ENCODE results near the gene AP4B1.

The AP4B1 gene

DNA sequence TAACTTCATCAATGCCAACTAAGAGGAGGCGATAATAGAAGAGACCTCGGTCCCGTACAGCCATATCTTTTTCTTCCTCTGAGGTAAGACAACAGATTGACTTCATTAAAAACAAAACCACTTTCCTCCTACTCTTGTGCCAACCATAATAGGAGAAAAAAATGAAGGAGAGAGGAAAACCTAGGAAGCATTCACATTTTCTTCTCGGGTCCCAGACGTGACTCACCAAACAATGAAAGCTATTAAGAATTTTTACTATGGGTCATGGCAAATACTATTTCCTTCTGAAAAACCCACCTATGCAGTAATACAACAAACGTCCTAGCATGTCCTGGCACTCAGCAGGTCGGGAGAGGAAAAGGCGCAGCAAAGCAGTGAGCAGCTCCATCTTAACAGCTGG is 8.6 kb downstream of the AP4B1 start:
- H3K4me3 ChIP-seq (ENCODE audit: low read depth, low read length) = no peak overlapping the region
- peaks cover 6 to 66% of the 10 kb centered on the region in 2 experiments for H3K36me3 ChIP-seq (ENCODE audit: control insufficient read depth in 2 of 2, insufficient read depth in 1 of 2, low read length in 2 of 2)
- H3K27ac ChIP-seq (ENCODE audit: extremely low read depth, low read depth, low read length) = no peak overlapping the region
- H3K4me1 ChIP-seq (ENCODE audit: control insufficient read depth, insufficient read depth, low read length) = no peaks in the 10 kb centered on the region
- CTCF ChIA-PET = interaction anchor here (0.7 to 1.0 kb wide), 2 partner anchors 8 to 385 kb away, joined by 3 read pairs; partner anchors contain the start of gene AP4B1
- TF ChIP-seq ZBTB48 (tag by site-specific recombination; IDR thresholded peaks at IDR 0.05) (no peak), ZNF404 (tag by site-specific recombination; IDR thresholded peaks at IDR 0.05) (no peak), HOXC10 (CRISPR knock-in tag; IDR thresholded peaks at IDR 0.05) (no peak), ZNF777 (tag by site-specific recombination; IDR thresholded peaks at IDR 0.05; ENCODE audit: borderline replicate concordance) (no peak), ZNF140 (tag by site-specific recombination; IDR thresholded peaks at IDR 0.05) (no peak), BCL11B (tag by site-specific recombination; IDR thresholded peaks at IDR 0.05; ENCODE audit: low read depth) (no peak), ZNF423 (tag by site-specific recombination; IDR thresholded peaks at IDR 0.05) (no peak), ZBTB7A (tag by site-specific recombination; IDR thresholded peaks at IDR 0.05; ENCODE audit: low read depth) (no peak), ZNF747 (tag by site-specific recombination; IDR thresholded peaks at IDR 0.05) (no peak), EGR2 (tag by site-specific recombination; IDR thresholded peaks at IDR 0.05; ENCODE audit: low read depth) (no peak), WT1 (tag by site-specific recombination; IDR thresholded peaks at IDR 0.05) (no peak), ZNF530 (tag by site-specific recombination; IDR thresholded peaks at IDR 0.05; ENCODE audit: low read depth) (no peak), ZNF544 (tag by site-specific recombination; IDR thresholded peaks at IDR 0.05) (no peak), ZSCAN30 (tag by site-specific recombination; IDR thresholded peaks at IDR 0.05) (no peak), ZBTB8A (tag by site-specific recombination; IDR thresholded peaks at IDR 0.05) (no peak)
- POLR2A ChIA-PET = no interaction called here
- no peaks in the 10 kb centered on the region for H3K9me3 ChIP-seq (ENCODE audit: control insufficient read depth, insufficient read depth, low read depth, low read length)

DNA sequence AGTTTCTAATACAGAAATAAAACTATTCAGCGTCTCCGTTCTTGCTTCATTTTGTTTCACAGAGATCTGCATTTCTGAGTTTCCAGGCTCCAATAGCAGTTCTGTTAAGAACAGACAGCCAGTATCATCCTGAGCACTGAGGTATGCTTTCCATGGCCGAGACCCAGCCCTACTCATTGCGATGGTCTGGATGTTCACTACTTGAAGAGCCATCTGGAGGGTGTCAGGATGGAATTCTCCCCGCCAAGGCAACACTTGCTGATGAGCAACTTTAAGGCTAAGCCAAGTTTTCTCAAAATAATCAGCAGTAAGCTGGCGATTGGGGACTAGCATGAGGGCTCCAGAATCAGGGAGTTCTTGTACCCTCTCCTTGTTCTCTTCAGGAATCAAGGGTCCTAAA is 9.5 kb downstream of the AP4B1 start:
- H3K27ac ChIP-seq (ENCODE audit: extremely low read depth, low read depth, low read length) = no peak overlapping the region
- no peak overlapping the region for H3K4me3 ChIP-seq (ENCODE audit: low read depth, low read length)
- POLR2A ChIA-PET = interaction anchor here (0.6 kb wide), 1 partner anchor 36 kb away, joined by 4 read pairs; no protein-coding TSS in a partner anchor
- CTCF ChIA-PET = interaction anchor here (1.0 kb wide), 1 partner anchor 9 kb away, joined by 3 read pairs; the partner anchor contains the start of gene AP4B1
- H3K4me1 ChIP-seq (ENCODE audit: control insufficient read depth, insufficient read depth, low read length) = no peaks in the 10 kb centered on the region
- no peaks in the 10 kb centered on the region for H3K9me3 ChIP-seq (ENCODE audit: control insufficient read depth, insufficient read depth, low read depth, low read length)
- peaks cover 6 to 59% of the 10 kb centered on the region in 2 experiments for H3K36me3 ChIP-seq (ENCODE audit: control insufficient read depth in 2 of 2, insufficient read depth in 1 of 2, low read length in 2 of 2)
- TF ChIP-seq, protein P1, sequence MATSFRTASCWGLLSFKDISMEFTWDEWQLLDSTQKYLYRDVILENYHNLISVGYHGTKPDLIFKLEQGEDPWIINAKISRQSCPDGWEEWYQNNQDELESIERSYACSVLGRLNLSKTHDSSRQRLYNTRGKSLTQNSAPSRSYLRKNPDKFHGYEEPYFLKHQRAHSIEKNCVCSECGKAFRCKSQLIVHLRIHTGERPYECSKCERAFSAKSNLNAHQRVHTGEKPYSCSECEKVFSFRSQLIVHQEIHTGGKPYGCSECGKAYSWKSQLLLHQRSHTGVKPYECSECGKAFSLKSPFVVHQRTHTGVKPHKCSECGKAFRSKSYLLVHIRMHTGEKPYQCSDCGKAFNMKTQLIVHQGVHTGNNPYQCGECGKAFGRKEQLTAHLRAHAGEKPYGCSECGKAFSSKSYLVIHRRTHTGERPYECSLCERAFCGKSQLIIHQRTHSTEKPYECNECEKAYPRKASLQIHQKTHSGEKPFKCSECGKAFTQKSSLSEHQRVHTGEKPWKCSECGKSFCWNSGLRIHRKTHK (tag by site-specific recombination; IDR thresholded peaks at IDR 0.05) = no peak
- TF ChIP-seq ZNF623 (tag by site-specific recombination; IDR thresholded peaks at IDR 0.05) = no peak
- TF ChIP-seq ZNF155 (tag by site-specific recombination; IDR thresholded peaks at IDR 0.05) = no peak
- TF ChIP-seq ZNF701 (tag by site-specific recombination; IDR thresholded peaks at IDR 0.05) = no peak
- TF ChIP-seq, protein P2, sequence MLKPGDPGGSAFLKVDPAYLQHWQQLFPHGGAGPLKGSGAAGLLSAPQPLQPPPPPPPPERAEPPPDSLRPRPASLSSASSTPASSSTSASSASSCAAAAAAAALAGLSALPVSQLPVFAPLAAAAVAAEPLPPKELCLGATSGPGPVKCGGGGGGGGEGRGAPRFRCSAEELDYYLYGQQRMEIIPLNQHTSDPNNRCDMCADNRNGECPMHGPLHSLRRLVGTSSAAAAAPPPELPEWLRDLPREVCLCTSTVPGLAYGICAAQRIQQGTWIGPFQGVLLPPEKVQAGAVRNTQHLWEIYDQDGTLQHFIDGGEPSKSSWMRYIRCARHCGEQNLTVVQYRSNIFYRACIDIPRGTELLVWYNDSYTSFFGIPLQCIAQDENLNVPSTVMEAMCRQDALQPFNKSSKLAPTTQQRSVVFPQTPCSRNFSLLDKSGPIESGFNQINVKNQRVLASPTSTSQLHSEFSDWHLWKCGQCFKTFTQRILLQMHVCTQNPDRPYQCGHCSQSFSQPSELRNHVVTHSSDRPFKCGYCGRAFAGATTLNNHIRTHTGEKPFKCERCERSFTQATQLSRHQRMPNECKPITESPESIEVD (tag by site-specific recombination; IDR thresholded peaks at IDR 0.05) = no peak
- TF ChIP-seq, protein P3, sequence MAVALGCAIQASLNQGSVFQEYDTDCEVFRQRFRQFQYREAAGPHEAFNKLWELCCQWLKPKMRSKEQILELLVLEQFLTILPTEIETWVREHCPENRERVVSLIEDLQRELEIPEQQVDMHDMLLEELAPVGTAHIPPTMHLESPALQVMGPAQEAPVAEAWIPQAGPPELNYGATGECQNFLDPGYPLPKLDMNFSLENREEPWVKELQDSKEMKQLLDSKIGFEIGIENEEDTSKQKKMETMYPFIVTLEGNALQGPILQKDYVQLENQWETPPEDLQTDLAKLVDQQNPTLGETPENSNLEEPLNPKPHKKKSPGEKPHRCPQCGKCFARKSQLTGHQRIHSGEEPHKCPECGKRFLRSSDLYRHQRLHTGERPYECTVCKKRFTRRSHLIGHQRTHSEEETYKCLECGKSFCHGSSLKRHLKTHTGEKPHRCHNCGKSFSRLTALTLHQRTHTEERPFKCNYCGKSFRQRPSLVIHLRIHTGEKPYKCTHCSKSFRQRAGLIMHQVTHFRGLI (tag by site-specific recombination; IDR thresholded peaks at IDR 0.05) = no peak
- TF ChIP-seq KLF9 (tag by site-specific recombination; IDR thresholded peaks at IDR 0.05; ENCODE audit: low read depth) = no peak
- no peak for TF ChIP-seq ZNF114 (tag by site-specific recombination; IDR thresholded peaks at IDR 0.05)
- TF ChIP-seq ZNF585B (tag by site-specific recombination; IDR thresholded peaks at IDR 0.05) = no peak
- no peak for TF ChIP-seq ZFP69B (tag by site-specific recombination; IDR thresholded peaks at IDR 0.05)
- TF ChIP-seq, protein P4, sequence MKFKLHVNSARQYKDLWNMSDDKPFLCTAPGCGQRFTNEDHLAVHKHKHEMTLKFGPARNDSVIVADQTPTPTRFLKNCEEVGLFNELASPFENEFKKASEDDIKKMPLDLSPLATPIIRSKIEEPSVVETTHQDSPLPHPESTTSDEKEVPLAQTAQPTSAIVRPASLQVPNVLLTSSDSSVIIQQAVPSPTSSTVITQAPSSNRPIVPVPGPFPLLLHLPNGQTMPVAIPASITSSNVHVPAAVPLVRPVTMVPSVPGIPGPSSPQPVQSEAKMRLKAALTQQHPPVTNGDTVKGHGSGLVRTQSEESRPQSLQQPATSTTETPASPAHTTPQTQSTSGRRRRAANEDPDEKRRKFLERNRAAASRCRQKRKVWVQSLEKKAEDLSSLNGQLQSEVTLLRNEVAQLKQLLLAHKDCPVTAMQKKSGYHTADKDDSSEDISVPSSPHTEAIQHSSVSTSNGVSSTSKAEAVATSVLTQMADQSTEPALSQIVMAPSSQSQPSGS (tag by site-specific recombination; IDR thresholded peaks at IDR 0.05; ENCODE audit: low read depth) = no peak
